GM18867 (cell line): Measurements from ENCODE around the gene MRPS26.
"Not testable (repeated sequence)": the region's sequence is repeated elsewhere in the genome, so short reads cannot be mapped to it uniquely, and the experiment has no call there.

Experiments used
- ATAC-seq: cut with Tn5 transposase; IDR thresholded peaks from one replicate; pipeline ENCODE4 v1.9.1; 2021; ENCODE audit warnings: mild to moderate bottlenecking, moderate library complexity; ENCODE audit not compliant: unreplicated experiment

Gene MRPS26

DNA sequence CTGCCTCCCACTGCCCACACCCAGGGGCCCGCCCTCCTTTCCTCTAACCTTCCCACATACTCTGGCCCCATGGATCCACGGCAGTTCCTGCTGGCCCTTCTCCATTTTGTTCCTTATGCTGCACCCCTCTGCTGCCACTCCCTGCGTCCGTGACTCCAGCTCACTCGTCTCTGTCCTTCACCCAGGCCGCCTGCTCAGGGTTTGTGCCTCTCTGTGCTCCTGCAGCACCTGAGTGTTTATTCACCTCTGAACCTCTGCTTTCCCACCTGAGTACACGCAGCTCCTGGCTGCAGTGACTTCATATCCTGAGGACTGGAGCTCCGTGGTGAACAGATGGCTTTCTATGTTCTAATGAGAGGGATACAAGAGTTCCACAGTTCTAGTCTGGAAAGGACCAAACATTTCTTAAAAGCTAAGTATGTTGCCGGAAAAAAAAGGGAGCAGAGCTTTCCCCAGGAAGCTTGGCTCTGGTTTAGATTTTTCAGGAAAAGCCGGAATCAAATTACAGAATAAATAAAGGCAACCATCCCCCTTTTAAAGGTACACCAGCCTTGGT lies 3.9 kb upstream of the MRPS26 start:
- ATAC-seq, result no peak

DNA sequence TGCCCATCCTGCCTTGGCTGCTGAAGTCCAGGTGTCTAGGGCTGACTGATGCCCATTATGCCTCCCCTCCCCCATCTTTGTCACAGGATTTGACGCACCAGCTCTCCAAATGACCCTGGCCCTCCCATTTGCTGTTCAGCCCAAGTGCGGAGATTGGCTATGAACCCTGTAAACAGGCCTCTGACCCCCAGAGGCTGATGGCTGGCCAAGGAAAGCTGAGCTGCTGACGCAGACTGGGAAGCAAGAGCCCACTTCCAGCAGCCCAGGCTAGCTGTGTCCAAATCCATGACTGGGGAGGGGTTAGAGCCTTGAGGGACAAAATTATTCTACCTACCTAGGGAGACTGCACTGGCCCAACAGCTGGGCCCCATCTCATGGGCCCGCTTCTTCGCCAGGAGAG lies 3.2 kb upstream of the MRPS26 start:
- ATAC-seq, result no peak

DNA sequence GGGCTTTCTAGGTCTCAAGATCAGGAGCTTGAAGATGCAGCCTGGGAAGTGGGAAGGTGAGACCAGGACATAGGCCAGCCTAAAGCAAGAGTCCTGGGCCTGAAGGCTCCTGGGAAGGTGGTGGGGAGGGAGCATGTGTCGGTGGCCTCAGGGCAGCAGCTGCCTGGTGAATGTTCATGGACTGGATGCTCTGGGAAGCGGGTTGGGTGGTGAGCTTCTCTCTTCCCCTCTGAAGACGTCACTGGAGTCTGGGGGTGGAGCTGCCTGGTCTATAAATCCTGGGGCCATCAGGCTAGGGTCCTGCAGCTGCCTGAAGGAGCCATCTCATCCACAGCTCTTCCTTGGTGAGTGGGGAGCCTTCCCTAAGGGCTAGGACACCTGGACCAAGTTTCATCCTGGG lies 2.5 kb upstream of the MRPS26 start, which contains the start of gene GNRH2:
TSS of gene GNRH2 (plus strand) at position 301 of the 400 bp plus-strand sequence. CDS start 793 bp downstream, outside the sequence.
- no peak for ATAC-seq

DNA sequence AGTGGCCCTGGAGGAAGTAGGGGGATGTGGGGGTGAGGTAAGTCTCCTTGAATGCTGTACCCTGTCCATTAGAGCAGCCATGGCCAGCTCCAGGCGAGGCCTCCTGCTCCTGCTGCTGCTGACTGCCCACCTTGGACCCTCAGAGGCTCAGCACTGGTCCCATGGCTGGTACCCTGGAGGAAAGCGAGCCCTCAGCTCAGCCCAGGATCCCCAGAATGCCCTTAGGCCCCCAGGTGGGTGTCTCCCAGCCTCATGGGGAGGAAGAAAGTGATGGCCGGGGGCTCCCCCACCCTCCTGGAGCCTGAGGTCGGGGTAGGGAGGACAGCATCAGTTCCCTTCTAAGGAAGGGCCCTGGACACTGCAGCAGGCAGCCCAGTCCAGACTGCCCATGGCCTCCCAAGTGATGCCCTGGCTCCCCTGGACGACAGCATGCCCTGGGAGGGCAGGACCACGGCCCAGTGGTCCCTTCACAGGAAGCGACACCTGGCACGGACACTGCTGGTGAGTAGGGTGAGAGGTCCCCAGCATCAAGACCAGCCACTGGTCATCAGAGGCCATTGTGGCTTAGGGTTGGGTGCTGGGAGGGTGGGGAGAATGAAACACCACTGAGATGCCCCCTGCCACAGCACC lies 1.4 kb upstream of the MRPS26 start:
- no peak for ATAC-seq

DNA sequence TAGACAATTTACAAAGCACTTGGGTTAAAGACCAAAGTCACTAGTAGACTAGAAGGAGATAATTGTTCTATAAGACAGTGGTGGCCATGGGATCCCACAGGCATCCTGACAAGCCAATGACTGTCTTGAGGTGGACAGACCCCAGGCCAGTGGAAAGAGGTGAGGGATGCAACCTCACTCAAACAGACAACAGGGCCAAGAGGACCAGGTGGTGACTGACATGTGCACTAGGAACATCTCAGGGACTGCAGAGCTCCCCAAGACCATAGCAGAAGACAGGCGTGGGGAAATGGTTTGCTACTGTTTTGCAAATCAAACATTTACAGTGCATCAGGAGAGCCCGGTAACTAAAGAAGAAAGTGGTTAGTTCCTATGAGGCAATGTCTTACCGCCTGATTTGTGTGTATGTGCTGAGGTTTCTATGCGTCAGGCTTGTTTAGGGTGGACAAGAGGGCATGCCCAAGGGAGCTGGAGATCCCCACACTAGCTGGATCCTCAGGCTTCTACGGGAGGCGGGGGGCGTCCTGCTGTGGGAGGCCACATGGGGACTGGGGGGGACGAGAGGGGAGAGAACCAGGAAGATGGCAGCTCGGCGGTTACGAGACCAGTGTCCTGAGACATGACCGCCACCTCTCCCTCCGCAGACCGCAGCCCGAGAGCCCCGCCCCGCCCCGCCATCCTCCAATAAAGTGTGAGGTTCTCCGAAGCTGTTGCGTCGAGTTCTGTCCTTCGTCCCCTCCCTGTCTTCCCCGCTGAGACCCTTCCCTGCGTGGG lies 623 bp upstream of the MRPS26 start:
- peak; percentile 49 for ATAC-seq

DNA sequence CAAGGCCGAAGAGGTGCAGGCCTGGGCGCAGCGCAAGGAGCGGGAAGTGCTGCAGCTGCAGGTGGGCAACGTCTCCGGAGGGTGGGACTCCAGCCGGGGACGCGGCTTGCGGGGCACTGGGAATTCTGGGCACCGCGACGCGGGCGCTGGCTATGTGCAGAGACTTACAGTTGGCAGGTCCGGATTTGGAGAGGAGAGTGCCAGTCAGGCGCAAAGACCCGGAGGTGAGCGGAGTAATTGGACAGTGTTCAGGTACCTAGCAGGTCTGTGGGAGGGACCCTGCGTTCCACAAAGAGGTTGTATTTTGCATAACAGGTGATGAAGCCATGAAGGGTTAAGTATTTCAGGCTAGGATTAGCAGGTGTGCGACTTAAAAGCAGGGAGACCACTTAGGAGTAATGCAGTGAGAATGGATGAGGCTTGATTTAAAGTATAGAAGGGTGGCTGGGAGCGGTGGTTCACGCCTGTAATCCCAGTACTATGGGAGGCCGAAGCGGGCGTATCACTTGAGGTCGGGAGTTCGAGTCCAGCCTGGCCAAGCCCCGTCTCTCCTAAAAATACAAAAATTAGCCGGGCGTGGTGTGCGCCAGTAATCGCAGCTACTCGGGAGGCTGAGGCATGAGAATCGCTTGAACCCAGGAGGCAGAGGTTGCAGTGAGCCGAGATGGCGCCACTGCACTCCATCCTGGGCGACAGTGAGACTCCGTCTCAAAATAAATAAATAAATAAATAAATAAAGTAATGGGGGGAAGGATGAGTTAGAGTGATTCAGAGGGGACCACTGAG lies 1.0 kb downstream of the MRPS26 start:
- no peak for ATAC-seq

DNA sequence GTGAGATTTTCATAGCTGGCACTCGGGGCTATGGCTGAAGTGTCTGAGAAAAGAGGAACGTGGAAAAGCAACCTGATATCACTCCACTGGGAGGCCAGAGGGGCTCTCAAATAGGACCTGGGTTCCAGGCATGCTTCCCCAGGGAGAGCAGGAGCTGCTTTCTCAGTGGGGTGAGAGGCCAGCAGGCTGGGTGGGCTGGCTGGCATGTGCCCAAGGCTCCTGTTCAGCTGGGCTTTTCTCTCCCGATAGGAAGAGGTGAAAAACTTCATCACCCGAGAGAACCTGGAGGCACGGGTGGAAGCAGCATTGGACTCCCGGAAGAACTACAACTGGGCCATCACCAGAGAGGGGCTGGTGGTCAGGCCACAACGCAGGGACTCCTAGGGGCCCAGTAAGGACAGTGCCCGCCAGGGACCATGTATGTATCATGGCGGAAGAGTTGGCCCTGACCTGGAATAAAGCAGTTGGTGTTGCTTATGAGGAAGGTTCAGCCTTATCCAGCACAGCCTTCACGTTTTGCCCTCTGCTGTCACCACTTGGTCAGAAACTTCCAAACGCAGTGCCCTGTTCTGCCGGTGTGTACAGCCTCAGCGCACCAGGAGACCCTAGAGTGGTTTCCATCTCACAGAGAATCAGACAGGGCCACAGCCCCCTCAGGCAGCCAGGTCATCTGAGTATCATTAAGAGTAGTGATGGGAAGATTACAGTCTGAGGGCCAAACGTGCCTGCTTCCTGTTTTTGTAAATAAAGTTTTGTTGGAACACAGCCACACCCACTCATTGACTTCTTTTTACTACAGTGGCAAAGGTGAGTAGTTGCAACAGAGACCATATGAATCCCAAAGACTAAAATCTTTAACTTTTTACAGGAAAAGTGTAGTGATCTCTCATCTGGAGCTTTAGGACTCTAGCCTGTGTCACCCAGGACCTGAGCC lies 1.9 kb downstream of the MRPS26 start:
- ATAC-seq, result no peak

DNA sequence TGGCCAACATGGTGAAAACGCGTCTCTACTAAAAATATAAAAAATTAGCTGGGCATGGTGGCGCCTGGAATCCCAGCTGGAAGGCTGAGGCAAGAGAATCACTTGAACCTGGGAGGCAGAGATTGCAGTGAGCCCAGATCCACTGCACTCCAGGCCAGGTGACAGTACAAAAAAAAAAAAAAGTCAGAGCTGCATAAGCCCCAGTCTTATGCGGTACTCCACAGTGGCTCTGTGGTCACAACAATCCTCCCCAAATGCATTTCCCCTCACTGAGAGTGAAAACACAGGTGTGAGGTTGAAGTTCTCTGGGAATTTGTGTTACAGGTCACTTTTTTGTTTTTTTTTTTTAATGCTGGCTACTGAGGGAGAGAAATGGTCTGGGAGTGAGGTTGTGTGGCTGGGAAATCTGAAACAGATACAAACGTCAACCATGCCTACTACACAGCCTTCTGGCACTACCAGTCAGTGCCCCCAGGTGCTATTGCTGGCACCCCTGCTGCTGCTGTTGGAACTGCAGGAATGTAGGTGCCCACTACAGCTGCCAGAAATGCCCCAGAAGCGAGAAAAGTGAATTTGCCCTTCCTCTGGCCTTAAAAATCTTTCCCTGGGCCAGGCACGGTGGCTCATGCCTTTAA lies 5.7 kb downstream of the MRPS26 start:
- ATAC-seq, result no peak

DNA sequence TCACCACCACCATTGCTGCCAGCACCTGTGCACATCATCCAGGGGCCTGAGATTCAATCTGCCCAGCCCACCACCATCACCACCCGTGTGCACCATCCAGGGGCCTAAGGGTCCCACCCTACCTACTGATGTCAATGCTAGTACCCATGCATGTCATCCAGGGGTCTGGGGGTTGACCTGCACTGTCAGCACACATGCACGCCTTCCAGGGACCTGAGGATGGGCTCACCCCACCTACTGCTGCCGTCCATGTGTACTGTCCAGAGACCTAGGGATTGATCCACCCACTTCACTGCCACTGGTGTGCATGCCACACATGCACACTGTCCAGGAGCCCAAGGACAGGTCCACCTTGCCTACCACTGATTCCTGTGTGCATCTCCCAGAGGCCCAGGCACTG lies 13.6 kb downstream of the MRPS26 start:
- ATAC-seq, result no peak

DNA sequence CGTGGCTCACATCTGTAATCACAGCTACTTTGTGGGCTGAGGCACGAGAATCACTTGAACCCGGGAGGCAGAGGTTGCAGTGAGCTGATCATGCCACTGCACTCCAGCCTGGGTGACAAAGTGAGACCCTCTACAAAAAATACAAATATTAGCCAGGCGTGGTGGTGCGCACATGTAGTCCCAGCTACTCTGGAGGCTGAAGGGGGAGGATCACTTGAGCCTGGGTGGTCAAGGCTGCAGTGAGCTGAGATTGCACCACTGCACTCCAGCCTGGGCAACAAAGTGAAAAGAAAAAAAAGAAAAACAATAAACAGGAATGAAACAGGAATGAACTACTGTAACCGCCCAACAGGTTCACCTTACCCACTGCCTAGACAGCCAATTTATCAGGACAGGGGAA lies 18.3 kb downstream of the MRPS26 start:
- not testable (repeated sequence) for ATAC-seq

DNA sequence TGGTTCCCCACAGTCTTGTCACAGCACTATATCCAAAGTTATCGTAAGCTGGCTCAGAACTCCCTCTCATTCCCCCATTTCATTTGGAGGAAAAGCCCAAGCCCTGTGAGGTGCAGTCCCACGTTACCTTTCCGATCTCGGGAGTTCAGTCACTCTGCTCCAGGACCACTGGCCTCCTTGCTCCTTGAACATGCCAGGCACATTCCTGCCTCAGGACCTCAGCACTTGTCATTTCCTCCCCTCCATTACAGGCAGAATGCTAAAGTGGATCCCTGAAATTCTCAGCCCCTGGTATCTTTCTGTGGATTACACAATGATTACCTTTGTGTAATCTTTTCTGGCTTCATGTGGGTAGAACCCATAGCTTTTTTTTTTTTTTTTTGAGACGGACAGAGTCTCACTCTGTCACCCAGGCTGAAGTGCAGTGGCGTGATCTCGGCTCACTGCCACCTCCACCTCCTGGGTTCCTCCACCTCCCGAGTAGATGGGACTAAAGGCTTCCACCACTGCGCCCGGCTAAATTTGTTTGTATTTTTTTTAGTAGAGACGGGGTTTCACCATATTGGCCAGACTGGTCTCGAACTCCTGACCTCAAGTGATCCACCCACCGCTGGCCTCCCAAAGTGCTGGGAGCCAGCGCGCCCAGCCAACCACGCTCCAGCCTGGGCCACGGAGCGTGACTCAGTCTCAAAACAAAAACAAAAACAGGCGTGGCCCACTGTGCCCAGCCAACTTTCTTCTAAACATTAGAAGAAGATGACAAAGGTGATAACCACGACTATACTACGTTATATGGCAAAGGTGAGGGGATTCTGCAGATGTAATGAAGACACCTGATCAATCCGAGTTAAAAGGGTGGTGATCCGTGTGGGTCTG lies 21.5 kb downstream of the MRPS26 start:
- peak; percentile 66 for ATAC-seq

DNA sequence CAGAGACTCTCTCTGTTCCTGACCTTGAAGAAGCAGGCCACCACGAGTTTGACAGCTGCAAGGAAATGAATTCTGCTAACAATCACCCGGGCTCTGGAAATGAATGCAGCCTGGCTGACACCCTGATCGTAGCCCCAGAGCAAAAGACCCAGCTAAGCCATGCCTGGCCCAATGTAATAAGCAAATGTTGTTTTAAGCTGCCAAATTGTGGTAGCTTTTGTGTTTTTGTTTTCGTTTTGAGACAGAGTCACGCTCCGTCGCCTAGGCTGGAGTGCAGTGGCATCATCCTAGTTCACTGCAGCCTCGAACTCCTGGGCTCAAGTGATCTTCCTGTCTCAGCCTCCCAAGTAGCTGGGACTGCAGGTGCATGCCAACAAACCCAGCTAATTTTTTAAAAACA lies 22.2 kb downstream of the MRPS26 start:
- ATAC-seq, result peak; percentile 45

DNA sequence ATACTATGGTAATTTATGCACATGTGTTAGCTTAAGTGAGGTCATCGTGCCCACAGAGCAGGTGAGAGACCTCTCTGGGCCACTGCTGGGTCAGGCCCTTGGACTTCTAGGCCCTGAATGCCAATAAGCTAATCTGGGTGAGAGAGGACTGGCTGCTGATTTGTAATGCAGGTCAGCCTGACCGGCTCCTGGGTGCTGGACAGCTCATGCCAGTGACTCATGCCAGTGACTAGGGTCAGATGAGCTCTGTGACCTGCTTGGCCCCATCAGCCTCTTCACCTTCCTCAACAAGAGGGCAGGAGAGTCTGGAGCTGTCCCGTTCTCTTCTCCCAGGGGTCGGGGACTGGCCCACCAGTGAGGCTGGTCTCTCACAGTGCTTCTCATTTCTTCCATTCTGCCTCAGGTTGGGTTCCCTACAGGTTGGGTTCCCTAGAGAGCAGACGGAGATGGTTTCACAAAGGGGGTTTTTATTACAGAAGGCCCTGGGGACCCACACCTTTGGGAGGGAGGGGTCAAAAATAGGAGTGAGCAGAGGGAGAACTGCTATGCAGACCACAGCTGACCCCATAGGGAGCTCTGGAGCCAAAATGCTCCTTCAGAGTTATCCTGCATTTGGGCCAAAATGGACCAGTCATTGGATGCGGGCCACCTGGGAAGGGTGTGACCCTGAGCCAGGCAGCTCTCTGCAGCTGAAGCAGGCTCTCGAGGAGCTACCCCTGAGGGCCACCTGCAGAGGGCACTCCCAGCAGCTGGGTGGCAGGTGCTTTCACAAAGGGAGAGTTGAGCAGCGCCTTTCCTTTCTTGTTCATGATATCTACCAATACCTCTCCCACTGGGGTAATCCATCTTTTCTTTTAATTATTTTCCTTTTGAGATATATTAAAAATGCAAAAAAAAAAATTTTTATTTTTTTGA lies 23.4 kb downstream of the MRPS26 start:
- no peak for ATAC-seq

DNA sequence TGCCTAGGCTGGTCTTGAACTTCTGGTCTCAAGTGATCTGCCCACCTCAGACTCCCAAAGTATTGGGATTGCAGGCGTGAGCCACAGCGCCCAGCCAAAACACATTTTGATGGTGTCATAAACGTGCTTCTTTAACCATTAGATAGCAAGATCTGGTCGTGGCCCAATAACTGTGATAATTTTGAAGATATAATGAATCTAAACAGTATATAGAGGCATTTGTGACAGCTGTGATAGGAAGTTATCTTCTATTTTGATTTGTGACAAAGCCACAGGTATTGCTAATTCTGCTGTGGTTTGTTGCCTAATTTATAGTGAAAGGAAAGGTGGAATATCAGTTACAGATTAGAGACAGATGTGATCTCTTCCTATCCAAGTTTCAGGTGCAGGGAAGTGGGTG lies 24.9 kb downstream of the MRPS26 start:
- no peak for ATAC-seq

DNA sequence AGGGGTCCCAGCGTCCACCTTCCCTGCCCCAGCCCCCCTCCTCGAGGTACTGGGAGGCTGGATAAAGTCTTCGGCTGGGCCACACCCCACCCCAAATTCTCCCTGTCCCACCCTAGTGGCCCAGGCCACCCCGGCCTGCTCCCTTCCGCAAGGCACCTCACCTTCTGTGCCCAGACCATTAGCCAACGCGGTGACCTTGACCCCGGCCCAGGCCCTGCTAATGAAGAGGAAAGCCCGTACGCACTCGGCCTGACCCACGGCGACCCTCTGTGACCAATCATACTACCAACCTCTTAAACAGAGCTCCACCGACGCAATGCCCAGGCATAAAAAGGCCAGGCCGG lies 25.4 kb downstream of the MRPS26 start:
- ATAC-seq, result no peak

DNA sequence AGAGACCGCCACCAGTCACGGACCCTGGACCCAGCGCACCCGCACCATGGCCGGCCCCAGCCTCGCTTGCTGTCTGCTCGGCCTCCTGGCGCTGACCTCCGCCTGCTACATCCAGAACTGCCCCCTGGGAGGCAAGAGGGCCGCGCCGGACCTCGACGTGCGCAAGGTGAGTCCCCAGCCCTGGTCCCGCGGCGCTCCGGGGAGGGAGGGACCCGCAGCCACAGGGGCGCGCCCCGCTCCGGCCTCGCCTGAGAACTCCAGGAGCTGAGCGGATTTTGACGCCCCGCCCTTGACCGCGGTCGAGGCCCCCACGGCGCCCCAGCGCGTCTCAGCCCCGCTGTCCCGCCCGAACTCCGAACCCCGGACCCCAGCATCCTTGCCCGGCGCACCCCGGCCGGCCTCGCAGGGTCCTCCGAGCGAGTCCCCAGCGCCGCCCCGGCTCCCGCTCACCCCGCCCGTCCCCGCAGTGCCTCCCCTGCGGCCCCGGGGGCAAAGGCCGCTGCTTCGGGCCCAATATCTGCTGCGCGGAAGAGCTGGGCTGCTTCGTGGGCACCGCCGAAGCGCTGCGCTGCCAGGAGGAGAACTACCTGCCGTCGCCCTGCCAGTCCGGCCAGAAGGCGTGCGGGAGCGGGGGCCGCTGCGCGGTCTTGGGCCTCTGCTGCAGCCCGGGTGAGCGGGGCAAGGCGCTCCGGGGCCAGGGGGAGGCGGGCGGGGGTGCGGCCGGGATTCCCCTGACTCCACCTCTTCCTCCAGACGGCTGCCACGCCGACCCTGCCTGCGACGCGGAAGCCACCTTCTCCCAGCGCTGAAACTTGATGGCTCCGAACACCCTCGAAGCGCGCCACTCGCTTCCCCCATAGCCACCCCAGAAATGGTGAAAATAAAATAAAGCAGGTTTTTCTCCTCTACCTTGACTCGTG lies 26.0 kb downstream of the MRPS26 start, which contains the start of gene OXT:
TSS of gene OXT (plus strand) at position 11 of the 920 bp plus-strand sequence. CDS start at position 47, 36 bp downstream.
- no peak for ATAC-seq
